Measurements from ENCODE around the gene PPP1R15A. TPM values are rescaled to one million over a fixed set of nuclear protein-coding genes. Genes with fewer than 3 reads are reported as not detected.
A peak's percentile ranks its signal among the peaks of the same experiment; 100 is the strongest.

The PPP1R15A gene
- total and polyA plus RNA-seq, 2 of the 8 experiments (the other 6 are each of a cell fraction or from before 2014, with no cell fraction given): 4.1 to 14.0 TPM

DNA sequence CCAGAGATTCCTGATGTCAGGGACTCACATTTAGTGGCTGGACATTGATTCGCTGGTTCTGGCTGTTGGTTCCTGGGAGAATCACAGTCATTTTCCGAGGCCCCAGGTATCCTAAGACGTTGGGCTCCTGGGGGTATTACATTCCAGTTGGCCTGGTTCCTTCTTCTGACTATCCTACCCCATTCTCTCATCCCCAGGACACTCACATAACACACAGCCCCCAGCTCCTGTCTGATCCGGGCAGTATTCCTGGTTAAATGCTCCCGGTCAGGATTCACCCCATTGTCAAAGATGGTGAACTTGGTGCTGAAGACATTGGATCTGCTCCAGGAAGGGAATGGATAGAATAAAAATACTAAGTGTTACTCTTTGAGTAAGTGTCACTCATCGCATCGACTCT is 11.5 kb downstream of the PPP1R15A start:
- H3K27me3 ChIP-seq (replicated peaks in 1 of 4; ENCODE audit: control insufficient read depth in 3 of 4, extremely low read depth in 1 of 4, insufficient read depth in 3 of 4, low read length in 3 of 4): no peaks in the 10 kb centered on the region
- no peaks in the 10 kb centered on the region for H3K23me2 ChIP-seq (ENCODE audit: low read depth, low read length)
- H3K79me2 ChIP-seq (ENCODE audit: control insufficient read depth in 1 of 2, insufficient read depth in 2 of 2, low read length in 2 of 2): no peaks in the 10 kb centered on the region
- no peak overlapping the region for H3K27ac ChIP-seq (ENCODE audit: low read depth, low read length)
- 93% methylated on average over 7 of the region's 7 CpGs; no CpG with 5 or more reads in 1 of the 2 experiments for WGBS, 2 experiments (ENCODE audit: extremely low coverage in 1 of 2, insufficient coverage in 1 of 2, insufficient read length in 1 of 2, insufficient replicate concordance in 2 of 2, low coverage in 1 of 2, low lambda C conversion rate in 2 of 2, missing lambda C conversion rate in 1 of 2)
- no peak overlapping the region for H2BK5ac ChIP-seq (ENCODE audit: low read depth, low read length)
- CTCF ChIA-PET (ENCODE audit: partially characterized antibody): interaction anchor here (1.2 kb wide), 1 partner anchor 49 kb away, joined by 4 read pairs; no protein-coding TSS in a partner anchor
- no peak overlapping the region for H2BK12ac ChIP-seq (ENCODE audit: low read depth, low read length)
- H2BK20ac ChIP-seq (ENCODE audit: low read length): no peak overlapping the region
- no peak overlapping the region for H2AFZ ChIP-seq (ENCODE audit: low read length)
- H3K4me3 ChIP-seq (ENCODE audit: extremely low read depth in 1 of 4, insufficient read depth in 2 of 4, low read depth in 3 of 4, low read length in 4 of 4): no peak overlapping the region
- no peak overlapping the region for H4K5ac ChIP-seq (ENCODE audit: insufficient read length, low read depth, low read length)
- H3K4ac ChIP-seq (replicated peaks; ENCODE audit: insufficient read length, low read depth, low read length): no peak overlapping the region
- no peak overlapping the region for H2AK5ac ChIP-seq (ENCODE audit: low read depth, low read length)
- no peaks in the 10 kb centered on the region; a peak in 1 of 8 replicates for H3K36me3 ChIP-seq (ENCODE audit: control insufficient read depth in 2 of 4, insufficient read depth in 4 of 4, low read length in 3 of 4)
- no peak overlapping the region for H4K8ac ChIP-seq (ENCODE audit: extremely low read depth, insufficient read depth, low read length)
- H4K20me1 ChIP-seq (replicated peaks in 1 of 2; ENCODE audit: control insufficient read depth in 1 of 2, insufficient read depth in 2 of 2, low read length in 2 of 2): no peaks in the 10 kb centered on the region
- H4K91ac ChIP-seq (replicated peaks; ENCODE audit: insufficient read length, low read length): no peak overlapping the region
- H3K14ac ChIP-seq (ENCODE audit: insufficient read length): no peak overlapping the region
- DNase-seq (ENCODE audit: low read depth in 1 of 2, low spot score in 2 of 2) (no peak), FAIRE-seq (no peak)
- no peak overlapping the region for H3K18ac ChIP-seq (ENCODE audit: extremely low read depth, low read length)
- H3K4me1 ChIP-seq (replicated peaks in 1 of 4; ENCODE audit: control insufficient read depth in 3 of 4, insufficient read depth in 4 of 4, low read length in 3 of 4): peaks cover 0 to 10% (median 0%) of the 10 kb centered on the region in 4 experiments; a peak in 2 of 7 replicates
- no peak overlapping the region for H3K56ac ChIP-seq (replicated peaks; ENCODE audit: insufficient read length, low read depth, low read length)
- 0 out of 2 replicates have a peak overlapping the region, but pooled peaks have one; percentile 72 for H2BK15ac ChIP-seq (ENCODE audit: low read length)
- H3K4me2 ChIP-seq (ENCODE audit: insufficient read depth in 1 of 2, low read depth in 2 of 2, low read length in 2 of 2): no peak overlapping the region
- H3K9me3 ChIP-seq (ENCODE audit: insufficient read depth in 2 of 2, low read depth in 1 of 2, low read length in 1 of 2): no peaks in the 10 kb centered on the region
- H3K9ac ChIP-seq (replicated peaks in 1 of 4; ENCODE audit: extremely low read depth in 1 of 4, low read depth in 3 of 4, low read length in 3 of 4): no peak overlapping the region
- POLR2A ChIA-PET (ENCODE audit: partially characterized antibody): interaction anchor here (8.3 kb wide), 1 partner anchor 10 kb away, joined by 115 read pairs; the partner anchor contains the start of gene PPP1R15A
- no peak overlapping the region for H3K23ac ChIP-seq (ENCODE audit: insufficient read length)
- no peak overlapping the region for H2BK120ac ChIP-seq (replicated peaks; ENCODE audit: low read depth, low read length)
- no peaks in the 10 kb centered on the region for H3K79me1 ChIP-seq (ENCODE audit: low read depth, low read length)
- TF ChIP-seq CHD2 (IDR thresholded peaks at IDR 0.05; ENCODE audit: low read length) (no peak), YY1 (IDR thresholded peaks at IDR 0.05; ENCODE audit: low read depth, low read length) (no peak), ZNF274 (IDR thresholded peaks at IDR 0.05; ENCODE audit: borderline replicate concordance, extremely low read depth, low read length) (no peak), EP300 (IDR thresholded peaks at IDR 0.05; ENCODE audit: borderline replicate concordance in 1 of 2, low read depth in 2 of 2, low read length in 2 of 2) (no peak), JUN (IDR thresholded peaks at IDR 0.05; ENCODE audit: low read depth, low read length) (no peak), TBP (IDR thresholded peaks at IDR 0.05; ENCODE audit: low read depth, low read length) (no peak), EGR1 (IDR thresholded peaks at IDR 0.05; ENCODE audit: borderline replicate concordance, low read depth, low read length) (no peak), RNF2 (IDR thresholded peaks at IDR 0.05; ENCODE audit: borderline replicate concordance, low read depth, low read length, missing control alignments, poor library complexity, severe bottlenecking) (no peak), RBBP5 (IDR thresholded peaks at IDR 0.05; ENCODE audit: borderline replicate concordance, low read depth, low read length) (no peak)
- TF ChIP-seq, protein P1, sequence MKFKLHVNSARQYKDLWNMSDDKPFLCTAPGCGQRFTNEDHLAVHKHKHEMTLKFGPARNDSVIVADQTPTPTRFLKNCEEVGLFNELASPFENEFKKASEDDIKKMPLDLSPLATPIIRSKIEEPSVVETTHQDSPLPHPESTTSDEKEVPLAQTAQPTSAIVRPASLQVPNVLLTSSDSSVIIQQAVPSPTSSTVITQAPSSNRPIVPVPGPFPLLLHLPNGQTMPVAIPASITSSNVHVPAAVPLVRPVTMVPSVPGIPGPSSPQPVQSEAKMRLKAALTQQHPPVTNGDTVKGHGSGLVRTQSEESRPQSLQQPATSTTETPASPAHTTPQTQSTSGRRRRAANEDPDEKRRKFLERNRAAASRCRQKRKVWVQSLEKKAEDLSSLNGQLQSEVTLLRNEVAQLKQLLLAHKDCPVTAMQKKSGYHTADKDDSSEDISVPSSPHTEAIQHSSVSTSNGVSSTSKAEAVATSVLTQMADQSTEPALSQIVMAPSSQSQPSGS (IDR thresholded peaks at IDR 0.05; ENCODE audit: low read length): no peak

Measured in H1 (cell line).